HepG2 (cell line): ENCODE measurements around the gene DHX16. TPM values are rescaled to one million over a fixed set of nuclear protein-coding genes. Genes with fewer than 3 reads are reported as not detected.
A peak's percentile ranks its signal among the peaks of the same experiment; 100 is the strongest.

Experiments used
- HNRNPK ChIP-seq: fragments of 200-400 bp; formaldehyde crosslinking; IDR thresholded peaks from 2 replicates; pipeline ENCODE4 v1.6.1; 2018; ENCODE audit warnings: low read length, low read depth, moderate library complexity, mild to moderate bottlenecking; ENCODE audit not compliant: poor library complexity, severe bottlenecking
- LCORL ChIP-seq, 2 experiments: fragments of 450-650 bp in 1 of 2; sonication (generic) in 1 of 2; formaldehyde crosslinking in 1 of 2; IDR thresholded peaks; 2 replicates each; pipeline versions ENCODE4 v1.5.0 to v1.6.1; 2017 to 2020; ENCODE audit warnings: antibody characterized with exemption in 1 of 2, missing genetic modification reagents in 1 of 2
- MAZ ChIP-seq, 2 experiments: sonication (generic) in 1 of 2; formaldehyde crosslinking in 1 of 2; IDR thresholded peaks; 2 replicates each; pipeline versions ENCODE4 v1.5.0 to v1.6.1; 2012 to 2020; ENCODE audit warnings: low read depth in 2 of 2, mild to moderate bottlenecking in 2 of 2, borderline replicate concordance in 1 of 2, improper control_type of control experiment in 1 of 2, low read length in 1 of 2, missing genetic modification reagents in 1 of 2, moderate library complexity in 1 of 2
- MNT ChIP-seq: fragments of 450-650 bp; IDR thresholded peaks from 2 replicates; pipeline ENCODE4 v1.6.1; 2016
- NCOR1 ChIP-seq: fragments of 200-600 bp; sonication (generic); IDR thresholded peaks from 2 replicates; pipeline ENCODE4 v1.7.0; 2017; ENCODE audit warnings: antibody characterized with exemption, low read length, borderline replicate concordance
- NKX3-1 ChIP-seq: sonication (generic); formaldehyde crosslinking; IDR thresholded peaks from 2 replicates; pipeline ENCODE4 v1.5.0; 2020; ENCODE audit warnings: missing genetic modification reagents
- RBFOX2 ChIP-seq: fragments of 200-400 bp; formaldehyde crosslinking; IDR thresholded peaks from 2 replicates; pipeline ENCODE4 v1.6.1; 2017; ENCODE audit warnings: low read depth, mild to moderate bottlenecking, low read length
- SMARCE1 ChIP-seq: fragments of 450-650 bp; IDR thresholded peaks from 2 replicates; pipeline ENCODE4 v1.6.1; 2017; ENCODE audit warnings: borderline replicate concordance
- TSC22D2 ChIP-seq: sonication (generic); formaldehyde crosslinking; IDR thresholded peaks from 2 replicates; pipeline ENCODE4 v1.5.1; 2020; ENCODE audit warnings: missing genetic modification reagents, mild to moderate bottlenecking, borderline replicate concordance
- ZFP36L2 ChIP-seq: sonication (generic); formaldehyde crosslinking; IDR thresholded peaks from 2 replicates; pipeline ENCODE4 v1.4.0; 2020; ENCODE audit warnings: missing genetic modification reagents
- ZNF280D ChIP-seq: sonication (generic); formaldehyde crosslinking; IDR thresholded peaks from 2 replicates; pipeline ENCODE4 v1.5.1; 2020; ENCODE audit warnings: mild to moderate bottlenecking, missing genetic modification reagents
- ZNF781 ChIP-seq: sonication (generic); formaldehyde crosslinking; IDR thresholded peaks from 2 replicates; pipeline ENCODE4 v1.5.1; 2020; ENCODE audit warnings: borderline replicate concordance, mild to moderate bottlenecking, missing genetic modification reagents; ENCODE audit errors: not compliant biosample characterization
- polyA plus RNA-seq, 8 experiments: library from polyadenylated mRNA; depleted of rRNA in 3 of 8; stranded (reverse) in 7 of 8; unstranded in 1 of 8; fragments of >200 nt; fragmentation: Illumina TruSeq in 4 of 8; extraction: Trizol in 4 of 8; gene quantifications; 2 replicates each; pipeline versions ENCODE4 v1.2.1 to v1.2.3, GENCODE V29; 2011 to 2016; ENCODE audit warnings: low read depth in 4 of 8, missing spikeins in 1 of 8, mixed read lengths in 1 of 8; ENCODE audit not compliant: insufficient read depth in 1 of 8
- total RNA-seq, 5 experiments: library from RNA; depleted of rRNA; stranded (reverse); fragments of >200 nt; fragmentation: Illumina TruSeq; extraction: Trizol; gene quantifications; 2 replicates each; pipeline ENCODE4 v1.2.3, GENCODE V29; 2016; ENCODE audit warnings: low read depth in 1 of 5
- TF ChIP-seq, protein P1 (sequence below): sonication (generic); formaldehyde crosslinking; IDR thresholded peaks from one replicate; pipeline ENCODE4 v1.5.1; 2020; ENCODE audit warnings: mild to moderate bottlenecking, missing genetic modification reagents; ENCODE audit errors: not compliant biosample characterization
- TF ChIP-seq, protein P2 (sequence below): IDR thresholded peaks from 2 replicates; pipeline ENCODE4 v1.6.1; 2012; ENCODE audit warnings: inconsistent platforms

The DHX16 gene
- total and polyA plus RNA-seq, 2 of the 13 experiments (the other 11 are each of a cell fraction or from before 2014, with no cell fraction given), result 57.0 to 58.5 TPM

GRCh38 chr6:30686908-30687658, 14.3 kb upstream of the DHX16 start (continued):
- TF ChIP-seq TSC22D2 (CRISPR knock-in tag) (no peak), NCOR1 (no peak), MAZ (IDR thresholded peaks at IDR 0.05; ENCODE audit: borderline replicate concordance, low read depth, low read length) (0 out of 2 replicates have a peak, but pooled peaks have one; percentile 22), MAZ (CRISPR knock-in tag; IDR thresholded peaks at IDR 0.05; ENCODE audit: low read depth) (peak; percentile 45; the same call in 1 of the 2 replicates), SMARCE1 (no peak), HNRNPK (peak; percentile 87), ZNF280D (CRISPR knock-in tag) (no peak; the same call in 1 of the 2 replicates), ZNF781 (CRISPR knock-in tag) (no peak), MNT (no peak), ZFP36L2 (CRISPR knock-in tag) (no peak), RBFOX2 (peak; percentile 59), LCORL (IDR thresholded peaks at IDR 0.05) (no peak), LCORL (CRISPR knock-in tag; IDR thresholded peaks at IDR 0.05) (no peak; the same call in 1 of the 2 replicates), NKX3-1 (CRISPR knock-in tag) (no peak)
- TF ChIP-seq, protein P1, sequence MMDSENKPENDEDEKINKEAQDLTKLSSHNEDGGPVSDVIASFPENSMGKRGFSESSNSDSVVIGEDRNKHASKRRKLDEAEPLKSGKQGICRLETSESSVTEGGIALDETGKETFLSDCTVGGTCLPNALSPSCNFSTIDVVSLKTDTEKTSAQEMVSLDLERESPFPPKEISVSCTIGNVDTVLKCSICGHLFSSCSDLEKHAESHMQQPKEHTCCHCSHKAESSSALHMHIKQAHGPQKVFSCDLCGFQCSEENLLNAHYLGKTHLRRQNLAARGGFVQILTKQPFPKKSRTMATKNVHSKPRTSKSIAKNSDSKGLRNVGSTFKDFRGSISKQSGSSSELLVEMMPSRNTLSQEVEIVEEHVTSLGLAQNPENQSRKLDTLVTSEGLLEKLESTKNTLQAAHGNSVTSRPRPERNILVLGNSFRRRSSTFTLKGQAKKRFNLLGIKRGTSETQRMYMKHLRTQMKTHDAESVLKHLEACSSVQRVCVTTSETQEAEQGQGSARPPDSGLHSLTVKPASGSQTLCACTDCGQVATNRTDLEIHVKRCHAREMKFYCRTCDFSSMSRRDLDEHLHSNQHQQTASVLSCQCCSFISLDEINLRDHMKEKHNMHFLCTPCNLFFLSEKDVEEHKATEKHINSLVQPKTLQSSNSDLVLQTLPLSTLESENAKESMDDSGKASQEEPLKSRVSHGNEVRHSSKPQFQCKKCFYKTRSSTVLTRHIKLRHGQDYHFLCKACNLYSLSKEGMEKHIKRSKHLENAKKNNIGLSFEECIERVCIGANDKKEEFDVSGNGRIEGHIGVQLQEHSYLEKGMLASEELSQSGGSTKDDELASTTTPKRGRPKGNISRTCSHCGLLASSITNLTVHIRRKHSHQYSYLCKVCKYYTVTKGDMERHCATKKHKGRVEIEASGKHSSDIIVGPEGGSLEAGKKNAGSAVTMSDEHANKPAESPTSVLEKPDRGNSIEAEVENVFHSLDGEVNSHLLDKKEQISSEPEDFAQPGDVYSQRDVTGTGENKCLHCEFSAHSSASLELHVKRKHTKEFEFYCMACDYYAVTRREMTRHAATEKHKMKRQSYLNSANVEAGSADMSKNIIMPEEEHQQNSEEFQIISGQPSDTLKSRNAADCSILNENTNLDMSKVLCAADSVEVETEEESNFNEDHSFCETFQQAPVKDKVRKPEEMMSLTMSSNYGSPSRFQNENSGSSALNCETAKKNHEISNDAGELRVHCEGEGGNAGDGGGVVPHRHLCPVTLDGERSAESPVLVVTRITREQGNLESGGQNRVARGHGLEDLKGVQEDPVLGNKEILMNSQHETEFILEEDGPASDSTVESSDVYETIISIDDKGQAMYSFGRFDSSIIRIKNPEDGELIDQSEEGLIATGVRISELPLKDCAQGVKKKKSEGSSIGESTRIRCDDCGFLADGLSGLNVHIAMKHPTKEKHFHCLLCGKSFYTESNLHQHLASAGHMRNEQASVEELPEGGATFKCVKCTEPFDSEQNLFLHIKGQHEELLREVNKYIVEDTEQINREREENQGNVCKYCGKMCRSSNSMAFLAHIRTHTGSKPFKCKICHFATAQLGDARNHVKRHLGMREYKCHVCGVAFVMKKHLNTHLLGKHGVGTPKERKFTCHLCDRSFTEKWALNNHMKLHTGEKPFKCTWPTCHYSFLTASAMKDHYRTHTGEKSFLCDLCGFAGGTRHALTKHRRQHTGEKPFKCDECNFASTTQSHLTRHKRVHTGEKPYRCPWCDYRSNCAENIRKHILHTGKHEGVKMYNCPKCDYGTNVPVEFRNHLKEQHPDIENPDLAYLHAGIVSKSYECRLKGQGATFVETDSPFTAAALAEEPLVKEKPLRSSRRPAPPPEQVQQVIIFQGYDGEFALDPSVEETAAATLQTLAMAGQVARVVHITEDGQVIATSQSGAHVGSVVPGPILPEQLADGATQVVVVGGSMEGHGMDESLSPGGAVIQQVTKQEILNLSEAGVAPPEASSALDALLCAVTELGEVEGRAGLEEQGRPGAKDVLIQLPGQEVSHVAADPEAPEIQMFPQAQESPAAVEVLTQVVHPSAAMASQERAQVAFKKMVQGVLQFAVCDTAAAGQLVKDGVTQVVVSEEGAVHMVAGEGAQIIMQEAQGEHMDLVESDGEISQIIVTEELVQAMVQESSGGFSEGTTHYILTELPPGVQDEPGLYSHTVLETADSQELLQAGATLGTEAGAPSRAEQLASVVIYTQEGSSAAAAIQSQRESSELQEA, result peak; percentile 36
- TF ChIP-seq, protein P2, sequence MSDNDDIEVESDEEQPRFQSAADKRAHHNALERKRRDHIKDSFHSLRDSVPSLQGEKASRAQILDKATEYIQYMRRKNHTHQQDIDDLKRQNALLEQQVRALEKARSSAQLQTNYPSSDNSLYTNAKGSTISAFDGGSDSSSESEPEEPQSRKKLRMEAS, result peak; percentile 35; the same call in 1 of the 2 replicates
